NCI-H524 treated with DMSO at 0.1 percent for 48 hours (cell line): ENCODE measurements around the gene GPN1.
"Not testable (repeated sequence)": the region's sequence is repeated elsewhere in the genome, so short reads cannot be mapped to it uniquely, and the experiment has no call there.

Source experiments
- DNase-seq: peaks from one replicate; lab custom pipeline; 2025; lab: John Stamatoyannopoulos, UW

The GPN1 gene

DNA sequence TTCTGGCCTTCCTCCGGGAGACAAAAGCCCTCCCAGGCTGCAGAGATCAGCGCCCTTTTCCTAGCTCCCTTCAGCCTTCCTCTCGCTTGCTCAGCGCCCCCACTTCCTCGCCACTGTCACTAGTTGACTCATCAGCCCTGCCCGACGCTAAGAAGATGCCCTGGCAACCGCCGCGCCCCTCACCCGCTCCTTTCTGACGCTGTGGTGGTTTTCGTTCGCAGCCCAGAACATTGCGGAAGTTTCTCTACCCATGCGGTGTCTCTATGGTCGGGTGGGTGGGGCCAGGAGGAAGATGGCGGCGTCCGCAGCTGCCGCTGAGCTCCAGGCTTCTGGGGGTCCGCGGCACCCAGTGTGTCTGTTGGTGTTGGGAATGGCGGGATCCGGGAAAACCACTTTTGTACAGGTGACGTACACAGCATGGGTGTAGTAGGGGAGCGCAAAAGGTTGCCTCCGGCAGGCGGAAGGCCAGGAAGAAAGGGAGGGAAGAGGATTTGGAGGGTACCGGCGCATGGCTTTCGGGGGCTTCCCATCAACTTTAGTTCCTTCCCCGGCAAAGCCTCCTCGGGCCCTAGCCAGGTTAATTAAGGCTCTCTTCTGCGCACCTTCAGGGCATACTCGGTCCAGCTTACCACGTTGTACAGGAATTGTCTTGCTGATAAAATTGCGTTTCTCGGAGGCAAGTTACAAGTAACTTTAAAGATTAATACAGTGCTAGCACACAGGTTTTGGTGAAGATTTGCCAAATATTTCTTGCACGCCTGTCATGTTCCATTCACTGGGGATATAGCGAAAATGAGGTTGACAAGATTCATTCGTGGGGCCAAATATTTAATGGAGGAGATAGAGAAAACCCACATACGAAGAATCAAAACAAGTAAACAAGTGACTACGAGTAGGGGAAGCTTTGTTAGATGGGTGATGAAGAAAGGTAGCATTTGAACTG, at the start of gene GPN1, which contains the start of gene CCDC121:
TSS of gene GPN1 (plus strand) at position 284 of the 943 bp plus-strand sequence. CDS start at position 293, 9 bp downstream.
TSS of gene CCDC121 (minus strand) at position 246 of the 943 bp plus-strand sequence. CDS start 1,213 bp downstream, outside the sequence.
- peak; percentile 75 for DNase-seq

DNA sequence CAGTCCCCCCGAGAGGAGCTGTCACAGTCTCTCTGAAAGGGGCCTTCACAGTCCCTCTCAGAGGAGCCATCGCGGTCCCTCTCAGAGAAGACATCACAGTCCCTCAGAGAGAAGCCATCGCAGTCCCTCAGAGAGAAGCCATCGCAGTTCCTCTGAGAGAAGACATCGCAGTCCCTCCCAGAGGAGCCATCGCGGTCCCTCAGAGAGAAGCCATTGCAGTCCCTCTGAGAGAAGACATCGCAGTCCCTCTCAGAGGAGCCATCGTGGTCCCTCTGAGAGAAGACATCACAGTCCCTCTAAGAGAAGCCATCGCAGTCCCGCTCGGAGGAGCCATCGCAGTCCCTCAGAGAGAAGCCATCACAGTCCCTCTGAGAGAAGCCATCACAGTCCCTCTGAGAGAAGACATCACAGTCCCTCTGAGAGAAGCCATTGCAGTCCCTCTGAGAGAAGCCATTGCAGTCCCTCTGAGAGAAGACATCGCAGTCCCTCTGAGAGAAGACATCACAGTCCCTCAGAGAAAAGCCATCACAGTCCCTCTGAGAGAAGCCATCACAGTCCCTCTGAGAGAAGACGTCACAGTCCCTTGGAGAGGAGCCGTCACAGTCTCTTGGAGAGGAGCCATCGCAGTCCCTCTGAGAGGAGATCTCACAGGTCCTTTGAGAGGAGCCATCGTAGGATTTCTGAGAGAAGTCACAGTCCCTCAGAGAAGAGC, 47.3 kb upstream of the GPN1 start:
- DNase-seq: no peak

DNA sequence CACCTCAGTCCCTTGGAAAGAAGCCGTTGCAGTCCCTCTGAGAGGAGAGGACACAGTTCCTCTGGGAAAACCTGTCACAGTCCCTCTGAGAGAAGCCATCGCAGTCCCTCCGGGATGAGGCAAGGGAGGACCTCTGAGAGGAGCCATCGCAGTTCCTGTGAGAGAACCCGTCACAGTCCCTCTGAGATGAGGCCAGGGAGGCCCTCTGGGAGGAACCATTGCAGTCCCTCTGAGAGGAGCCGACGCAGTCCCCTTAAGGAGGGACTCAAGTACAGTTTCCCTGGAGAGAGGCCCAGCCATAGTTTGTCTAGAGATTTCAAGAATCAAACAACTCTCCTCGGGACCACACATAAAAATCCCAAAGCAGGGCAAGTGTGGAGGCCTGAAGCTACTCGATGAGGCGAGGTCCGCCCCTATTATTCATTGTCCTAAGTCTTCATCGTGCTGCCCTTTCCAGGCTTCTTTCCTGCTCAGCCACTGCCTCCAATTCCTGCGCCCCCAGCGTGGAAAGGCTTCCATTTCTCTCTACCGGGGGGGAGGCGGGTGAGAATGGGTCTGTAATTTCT, 46.6 kb upstream of the GPN1 start:
- no peak for DNase-seq

DNA sequence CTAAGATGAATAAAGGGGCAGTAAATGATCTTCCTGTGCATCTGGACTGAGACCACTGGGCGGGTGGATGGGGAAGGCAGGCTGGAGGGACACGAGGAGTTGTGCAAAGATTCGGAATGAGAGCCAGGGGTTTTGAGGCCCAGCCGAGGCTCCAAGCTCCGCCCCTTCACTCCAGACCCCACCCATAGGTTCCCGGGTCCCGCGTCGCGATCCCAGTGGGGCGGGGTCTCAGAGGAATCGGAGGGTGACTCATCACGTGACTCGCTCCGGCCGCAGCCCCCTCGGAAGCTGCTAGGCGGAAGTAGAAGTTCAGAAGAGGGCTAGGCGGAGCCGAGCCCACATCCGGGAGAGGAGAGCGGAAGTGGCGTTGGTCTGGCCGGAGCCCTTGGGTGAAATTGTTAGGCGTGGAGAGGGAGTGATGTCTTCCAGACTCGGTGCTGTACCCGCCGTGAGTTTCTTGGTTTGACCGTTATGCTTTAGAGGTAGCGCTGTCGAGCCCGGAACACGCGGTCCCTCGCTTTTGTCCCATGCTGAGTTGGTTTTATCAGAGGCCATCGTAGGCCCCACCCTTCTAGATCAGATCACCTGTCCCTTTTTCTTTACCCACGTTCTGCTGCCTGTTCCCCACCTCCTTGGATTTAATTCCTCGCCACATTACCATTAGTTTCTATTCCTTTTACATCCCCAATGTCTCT, 46.0 kb upstream of the GPN1 start, which contains the start of gene ZNF512:
TSS of gene ZNF512 (plus strand) at position 348 of the 695 bp plus-strand sequence. CDS start at position 419, 71 bp downstream.
- peak; percentile 74 for DNase-seq

DNA sequence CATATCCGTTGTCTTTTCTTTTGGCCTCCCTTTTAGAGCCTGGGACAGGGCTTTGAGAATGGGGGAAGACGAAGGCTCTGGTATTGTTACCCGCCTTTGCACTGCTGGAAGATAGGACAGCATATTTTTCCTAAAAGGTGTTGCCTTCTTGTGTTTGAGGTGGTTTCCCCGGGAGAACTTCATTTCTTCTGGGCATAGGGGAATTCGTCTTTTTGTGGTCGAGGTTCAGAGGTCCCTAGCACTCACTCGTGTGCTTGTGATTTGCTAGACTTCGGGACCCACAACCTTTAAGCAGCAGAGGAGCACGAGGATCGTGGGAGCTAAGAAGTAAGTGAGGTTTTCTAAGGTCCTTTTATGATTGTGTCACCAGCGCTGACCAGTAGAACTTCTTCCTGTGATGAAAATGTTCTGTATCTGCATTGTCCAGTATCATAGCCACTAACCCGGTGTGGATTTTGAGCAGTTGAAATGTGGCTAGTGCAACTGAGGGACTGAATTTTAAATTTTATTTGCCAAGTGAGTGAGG, 45.4 kb upstream of the GPN1 start:
- DNase-seq: no peak

DNA sequence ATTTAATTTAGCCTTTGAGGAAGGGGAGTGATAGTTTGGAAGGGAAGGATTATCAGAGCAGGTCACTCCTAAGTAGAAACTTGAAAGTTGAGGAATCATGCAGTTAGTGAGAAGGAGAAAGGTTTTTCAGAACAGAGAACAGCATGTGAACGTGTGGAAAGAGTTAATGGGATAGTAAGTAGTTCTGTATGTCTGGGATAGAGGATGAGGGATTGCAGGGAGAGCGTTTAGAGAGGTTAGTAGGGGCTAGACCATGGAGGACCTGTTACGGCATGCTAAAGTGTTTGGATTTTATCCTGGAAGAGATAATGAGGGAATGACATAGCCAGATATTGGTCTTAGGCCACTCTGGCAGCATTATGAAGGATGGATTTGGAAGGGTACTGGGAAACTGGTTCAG, 44.3 kb upstream of the GPN1 start:
- no peak for DNase-seq

DNA sequence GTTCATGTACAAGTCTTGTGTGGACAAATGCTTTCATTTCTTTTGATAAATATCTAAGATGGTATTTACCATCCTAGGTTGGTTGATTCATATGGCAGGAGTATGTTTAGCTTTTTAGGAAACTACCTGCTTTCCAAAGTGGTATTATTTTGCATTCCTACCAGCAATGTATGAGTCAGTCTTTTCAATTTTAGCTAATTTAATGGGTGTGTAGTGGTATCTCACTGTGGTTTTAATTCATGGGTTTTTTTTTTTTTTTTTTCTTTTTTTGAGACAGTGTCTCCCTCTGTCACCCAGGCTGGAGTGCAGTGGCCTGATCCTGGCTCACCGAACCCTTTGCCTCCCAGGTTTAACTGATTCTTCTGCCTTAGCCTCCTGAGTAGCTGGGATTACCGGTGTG, 41.8 kb upstream of the GPN1 start:
- DNase-seq: no peak

DNA sequence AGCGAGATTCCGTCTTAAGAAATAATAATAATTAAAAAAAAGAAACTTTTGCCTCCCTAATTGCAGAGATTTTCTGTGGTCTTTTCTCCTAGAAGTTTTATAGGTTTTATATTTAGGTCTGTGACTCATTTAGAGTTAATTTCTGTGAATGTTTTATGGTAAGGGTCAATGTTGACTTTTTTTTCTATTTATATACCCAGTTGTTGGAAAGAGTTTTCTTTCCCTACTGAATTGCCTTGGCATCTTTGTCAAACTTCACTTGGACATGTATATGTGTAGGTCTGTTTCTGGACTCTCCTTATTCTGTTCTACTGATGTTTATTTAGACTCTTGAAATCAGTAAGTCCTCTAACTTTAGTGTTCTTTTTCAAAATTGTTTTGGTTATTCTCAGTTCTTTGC, 40.5 kb upstream of the GPN1 start:
- no peak for DNase-seq

DNA sequence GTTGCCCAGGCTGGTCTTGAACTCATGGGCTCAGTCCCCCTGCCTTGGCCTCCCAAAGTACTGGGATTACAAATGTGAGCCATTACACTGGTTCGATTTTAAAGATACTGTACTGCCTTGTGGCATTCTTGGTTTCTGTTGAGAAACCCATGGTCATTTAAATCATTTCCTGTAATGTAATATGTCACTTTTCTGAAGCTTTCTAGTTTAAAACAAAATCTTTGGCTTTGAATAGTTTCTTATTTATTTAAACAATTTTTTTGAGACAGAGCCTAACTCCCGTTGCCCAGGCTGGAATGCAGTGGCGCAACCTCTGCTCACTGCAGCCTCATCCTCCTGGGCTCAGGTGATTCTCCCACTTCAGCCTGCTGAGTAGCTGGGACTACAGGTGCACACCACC, 37.1 kb upstream of the GPN1 start:
- no peak for DNase-seq

DNA sequence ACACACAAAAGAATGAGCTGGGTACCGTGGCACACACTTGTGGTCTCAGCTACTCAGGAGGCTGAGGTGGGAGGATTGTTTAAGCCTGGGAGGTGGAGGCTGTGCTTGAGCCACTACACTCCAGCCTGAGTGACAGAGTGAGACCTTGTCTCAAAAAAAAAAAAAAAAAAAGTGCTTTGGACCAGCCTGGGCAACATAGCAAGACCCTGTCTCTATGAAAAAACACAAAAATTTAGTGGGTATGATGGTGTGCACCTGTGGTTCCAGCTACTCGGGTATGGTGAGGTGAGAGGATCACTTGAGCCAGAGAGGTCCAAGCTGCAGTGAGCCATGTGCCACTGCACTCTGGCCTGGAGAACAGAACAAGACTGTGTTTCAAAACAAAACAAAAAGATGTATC, 35.6 kb upstream of the GPN1 start:
- no peak for DNase-seq

DNA sequence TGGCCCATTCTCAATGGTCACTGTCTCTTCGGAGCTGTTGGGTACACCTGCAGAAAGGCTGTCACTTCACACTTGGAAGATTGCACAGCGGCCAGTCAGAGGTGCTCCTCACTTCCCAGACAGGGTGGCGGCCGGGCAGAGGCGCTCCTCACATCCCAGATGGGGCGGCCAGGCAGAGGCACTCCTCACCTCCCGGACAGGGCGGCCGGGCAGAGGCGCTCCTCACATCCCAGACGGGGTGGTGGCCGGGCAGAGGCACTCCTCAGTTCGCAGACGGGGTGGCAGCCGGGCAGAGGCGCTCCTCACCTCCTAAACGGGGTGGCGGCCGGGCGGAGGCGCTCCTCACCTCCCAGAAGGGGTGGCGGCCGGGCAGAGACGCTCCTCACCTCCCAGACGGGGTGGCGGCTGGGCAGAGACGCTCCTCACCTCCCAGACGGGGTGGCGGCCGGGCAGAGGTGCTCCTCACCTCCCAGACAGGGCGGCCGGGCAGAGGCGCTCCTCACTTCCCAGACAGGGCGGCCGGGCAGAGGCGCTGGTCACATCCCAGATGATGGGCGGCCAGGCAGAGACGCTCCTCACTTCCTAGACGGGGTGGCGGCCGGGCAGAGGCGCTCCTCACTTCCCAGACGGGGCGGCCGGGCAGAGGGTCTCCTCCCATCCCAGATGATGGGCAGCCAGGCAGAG, 34.7 kb upstream of the GPN1 start:
- not testable (repeated sequence) for DNase-seq

DNA sequence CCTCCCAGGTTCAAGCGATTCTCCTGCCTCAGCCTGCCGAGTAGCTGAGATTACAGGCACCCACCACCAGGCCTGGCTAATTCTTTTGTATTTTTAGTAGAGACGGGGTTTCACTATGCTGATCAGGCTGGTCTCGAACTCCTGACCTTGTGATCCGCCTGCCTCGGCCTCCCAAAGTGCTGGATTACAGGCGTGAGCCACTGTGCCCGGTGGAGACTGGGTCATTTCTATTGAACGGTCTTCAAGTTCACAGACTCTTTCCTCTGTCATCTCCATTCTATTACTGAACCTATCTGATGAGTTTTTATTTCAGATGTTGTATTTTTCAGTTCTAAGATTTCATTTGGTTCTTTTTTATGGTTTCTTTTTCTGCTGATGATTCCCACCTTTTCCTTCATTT, 33.4 kb upstream of the GPN1 start:
- not testable (repeated sequence) for DNase-seq

DNA sequence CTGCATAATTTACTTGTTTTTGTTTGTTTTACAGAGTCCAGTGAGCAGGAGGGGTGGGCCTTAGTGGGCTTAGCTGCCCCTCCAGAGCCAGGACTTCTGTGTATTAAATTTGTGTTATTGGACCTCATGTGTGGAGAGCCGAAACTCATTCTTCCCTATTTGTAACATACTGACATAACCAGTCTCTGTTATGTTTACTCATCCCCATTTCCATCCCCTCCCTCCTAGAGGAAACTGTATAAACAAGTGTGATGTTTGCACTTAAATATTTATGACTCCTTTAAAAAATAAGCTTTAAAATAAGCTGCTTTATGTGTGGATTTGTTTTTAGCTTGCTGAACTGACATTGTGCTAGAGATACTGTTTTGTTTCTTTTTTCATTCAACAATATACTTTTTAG, 32.2 kb upstream of the GPN1 start:
- no peak for DNase-seq

DNA sequence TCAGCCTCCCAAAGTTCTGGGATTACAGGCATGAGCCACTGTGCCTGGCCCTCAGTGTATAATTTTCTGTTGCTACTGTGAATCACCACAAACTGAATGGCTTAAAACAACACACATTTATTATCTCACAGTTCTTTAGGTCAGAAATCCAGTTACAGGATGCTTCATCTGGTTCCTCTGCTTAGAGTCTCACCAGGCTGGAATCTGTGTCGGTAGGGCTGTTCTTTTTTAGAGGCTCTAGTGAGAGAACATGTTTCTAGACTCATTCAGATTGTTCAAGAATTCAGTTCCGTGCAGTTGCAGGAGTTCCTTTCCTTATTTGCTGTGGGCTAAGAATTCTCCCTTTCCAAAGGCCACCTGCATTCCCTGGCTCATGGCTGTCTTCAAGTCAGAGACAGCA, 22.2 kb upstream of the GPN1 start:
- no peak for DNase-seq

DNA sequence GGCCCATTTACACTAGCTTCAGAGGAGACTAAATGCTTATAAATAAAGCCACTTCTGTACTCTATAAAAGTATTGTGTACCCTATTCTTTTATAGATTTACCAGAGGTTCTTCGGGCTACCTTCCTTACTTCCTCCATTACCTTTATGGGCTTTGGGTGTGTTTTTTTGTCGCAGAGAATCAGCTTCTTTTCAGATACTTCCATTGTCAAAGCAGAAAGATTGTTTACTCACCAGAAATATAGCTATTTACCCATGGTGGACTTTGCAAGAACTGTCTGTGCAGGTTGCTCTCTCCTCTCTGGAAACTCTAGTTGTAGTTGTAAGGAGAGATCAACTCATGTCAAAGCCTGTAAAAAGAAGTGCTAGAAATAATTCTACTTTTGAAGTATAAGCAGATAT, 14.9 kb upstream of the GPN1 start:
- DNase-seq: no peak

DNA sequence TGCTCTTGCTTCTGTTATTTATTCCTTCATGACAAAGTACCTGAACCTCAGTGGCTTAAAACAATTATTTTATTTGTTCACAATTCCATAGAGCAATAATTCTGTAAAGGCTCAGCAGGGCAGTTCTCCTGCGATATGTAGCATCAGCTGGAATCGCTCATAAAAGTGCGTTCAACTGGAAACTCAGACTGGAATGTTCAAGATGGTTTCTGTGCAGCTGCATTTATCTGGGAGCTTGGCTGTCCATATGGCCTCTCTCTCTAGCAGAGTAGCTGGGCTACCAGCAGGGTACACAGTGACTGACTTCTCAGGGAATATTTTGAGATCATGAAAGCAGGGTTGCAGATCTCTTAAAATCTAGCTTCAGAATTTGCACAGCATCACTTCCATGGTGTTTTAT, 13.5 kb upstream of the GPN1 start:
- no peak for DNase-seq

DNA sequence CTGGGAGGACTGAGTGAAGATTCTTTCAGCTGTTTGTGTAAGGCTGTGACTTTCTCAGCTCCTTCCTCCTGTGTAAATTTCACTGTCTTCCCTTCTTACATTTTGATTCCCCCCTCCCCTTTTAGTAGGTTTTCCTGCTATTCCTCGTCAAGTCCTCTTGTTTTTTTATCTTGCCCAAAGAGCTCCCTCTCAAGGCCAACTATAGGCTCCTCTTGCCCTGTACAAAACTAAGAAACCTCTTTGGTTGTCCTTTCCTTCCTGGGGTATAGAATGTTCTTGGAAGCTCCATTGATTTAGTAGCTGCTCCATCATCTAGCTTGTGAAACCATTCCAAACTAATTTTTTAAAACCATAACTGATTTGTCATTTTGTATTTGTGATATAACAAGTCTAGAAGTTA, 7.3 kb upstream of the GPN1 start:
- no peak for DNase-seq

DNA sequence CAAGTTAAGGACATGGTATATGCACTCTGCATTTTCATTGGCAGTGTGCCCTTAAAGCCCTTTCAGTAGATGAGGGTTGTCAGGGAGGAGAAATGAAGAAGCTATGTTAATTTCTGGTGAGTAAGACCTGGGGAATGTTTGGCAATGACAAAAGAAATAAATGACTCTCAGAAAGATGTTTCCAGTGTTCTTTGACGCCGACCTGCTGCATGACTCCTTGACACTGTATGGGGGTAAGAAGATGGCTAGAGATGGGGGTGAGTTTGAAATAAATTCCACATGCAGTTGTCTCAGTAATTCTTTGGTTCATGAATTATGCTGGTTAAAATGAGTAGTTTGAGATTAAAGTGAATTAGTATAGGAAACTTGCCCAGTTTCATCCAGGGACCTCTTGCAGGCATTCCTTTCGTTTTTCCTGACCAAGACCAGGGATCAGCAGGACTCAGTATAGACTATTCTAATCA, 5.9 kb upstream of the GPN1 start:
- no peak for DNase-seq

DNA sequence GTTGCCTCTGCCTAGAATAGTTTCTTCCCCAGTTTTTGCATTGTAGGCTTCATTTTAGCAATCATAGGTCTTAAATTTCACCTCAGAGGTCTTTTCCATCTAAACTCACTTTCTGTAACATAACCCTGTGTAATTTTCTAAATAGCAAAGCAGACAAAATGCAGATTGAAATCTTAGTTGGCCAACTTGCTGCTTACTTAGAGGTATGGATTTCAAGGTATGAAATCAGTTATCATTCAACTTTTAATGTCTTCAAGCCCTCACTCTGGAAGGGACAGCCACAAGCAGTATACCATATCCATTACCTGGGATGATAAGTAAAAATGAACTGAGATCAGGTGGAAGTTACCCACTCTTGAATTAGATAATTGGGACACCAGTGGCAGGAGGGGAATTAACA, 3.9 kb upstream of the GPN1 start:
- no peak for DNase-seq

DNA sequence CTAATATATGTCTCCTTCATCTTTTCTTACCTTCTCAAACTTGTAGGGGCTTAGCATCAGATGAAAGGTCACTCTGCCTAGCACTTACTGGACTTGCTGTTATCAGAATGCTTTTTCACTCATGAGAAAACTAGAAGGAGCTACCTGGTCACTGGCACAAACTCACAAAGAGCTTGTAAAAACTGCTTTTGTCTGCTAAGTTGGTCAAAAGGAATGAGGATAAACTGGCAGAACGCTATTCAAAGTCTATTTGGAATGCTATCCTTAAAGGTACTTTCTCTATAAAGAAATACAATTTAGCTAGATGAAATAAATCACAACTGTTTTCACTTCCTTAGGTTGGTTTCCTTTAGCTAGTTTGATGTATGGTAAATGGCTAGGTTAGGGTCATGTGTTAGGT, 2.5 kb upstream of the GPN1 start:
- DNase-seq: not testable (repeated sequence)

DNA sequence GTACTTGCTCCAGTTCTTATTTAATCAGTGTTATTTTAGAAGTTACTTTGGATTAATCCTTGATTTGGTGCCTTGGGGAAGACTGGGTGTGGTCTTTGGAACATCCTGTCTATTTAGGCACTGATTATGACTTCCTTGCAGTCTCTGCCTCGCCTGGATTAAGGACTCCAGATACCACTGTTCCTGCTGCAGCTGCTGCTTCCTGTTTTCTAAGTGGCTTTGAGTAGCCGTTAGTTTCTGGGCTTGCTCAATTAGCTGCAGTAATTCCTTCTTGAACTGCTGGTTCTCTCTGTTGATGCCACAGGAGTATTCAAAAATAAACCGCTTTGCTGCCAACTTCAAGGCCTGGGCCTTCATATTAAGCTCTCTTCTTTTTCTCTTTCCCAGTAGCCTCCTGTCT, 1.9 kb upstream of the GPN1 start:
- not testable (repeated sequence) for DNase-seq
